Stimulated activated memory B cell treated with anti-CD40 and anti-IgM and Interleukin-4, amounts not matched to agents 10 μg/mL and 1 μg/mL and 100 μg/mL, for 72 hours (primary cell): ENCODE results near the gene TOX2.

Experiments
- ATAC-seq: fragments of 150-1000 bp; cut with Tn5 transposase; 2 replicates; pipeline ENCODE4 v1.10.0; 2021
- H3K27ac Mint-ChIP-seq: one replicate; pipeline ENCODE4 v1.8.0; 2022; ENCODE audit warnings: mild to moderate bottlenecking, mixed read lengths
- H3K27me3 Mint-ChIP-seq: one replicate; pipeline ENCODE4 v1.8.0; 2022; ENCODE audit warnings: mixed read lengths
- H3K36me3 Mint-ChIP-seq: one replicate; pipeline ENCODE4 v1.8.0; 2022; ENCODE audit warnings: mixed read lengths
- H3K4me1 Mint-ChIP-seq: one replicate; pipeline ENCODE4 v1.8.0; 2022; ENCODE audit warnings: mixed read lengths
- H3K4me3 Mint-ChIP-seq: one replicate; pipeline ENCODE4 v1.8.0; 2022; ENCODE audit warnings: mild to moderate bottlenecking, moderate library complexity, mixed read lengths
- H3K9me3 Mint-ChIP-seq: one replicate; pipeline ENCODE4 v1.8.0; 2022; ENCODE audit warnings: mixed read lengths

The TOX2 gene

DNA sequence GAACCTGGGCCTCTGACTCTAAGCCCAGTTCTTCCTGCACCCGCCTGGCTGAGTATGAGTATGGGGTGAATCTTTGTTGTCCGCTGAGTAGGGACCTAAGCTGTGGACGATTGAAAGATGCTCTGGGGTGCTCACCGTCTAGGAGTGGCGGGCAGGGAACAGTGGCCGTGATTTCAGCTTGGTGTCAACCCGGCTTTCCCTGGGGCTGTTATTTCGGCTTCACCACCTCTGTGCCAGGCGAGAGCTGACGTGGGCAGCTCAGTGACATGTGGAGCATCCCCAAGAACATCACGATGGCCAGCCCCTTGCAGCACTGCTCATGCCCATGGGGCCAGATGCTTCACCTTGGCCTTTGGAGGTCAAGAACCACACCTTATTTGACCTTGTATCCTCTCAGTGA lies 102.6 kb downstream of the TOX2 start:
- ATAC-seq, result no peak
- peaks cover 8% of the 10 kb centered on the region for H3K27me3 Mint-ChIP-seq
- no peaks in the 10 kb centered on the region for H3K9me3 Mint-ChIP-seq
- no peak overlapping the region for H3K27ac Mint-ChIP-seq
- H3K4me1 Mint-ChIP-seq, result peaks cover 12% of the 10 kb centered on the region
- no peak overlapping the region for H3K4me3 Mint-ChIP-seq
- no peaks in the 10 kb centered on the region for H3K36me3 Mint-ChIP-seq

DNA sequence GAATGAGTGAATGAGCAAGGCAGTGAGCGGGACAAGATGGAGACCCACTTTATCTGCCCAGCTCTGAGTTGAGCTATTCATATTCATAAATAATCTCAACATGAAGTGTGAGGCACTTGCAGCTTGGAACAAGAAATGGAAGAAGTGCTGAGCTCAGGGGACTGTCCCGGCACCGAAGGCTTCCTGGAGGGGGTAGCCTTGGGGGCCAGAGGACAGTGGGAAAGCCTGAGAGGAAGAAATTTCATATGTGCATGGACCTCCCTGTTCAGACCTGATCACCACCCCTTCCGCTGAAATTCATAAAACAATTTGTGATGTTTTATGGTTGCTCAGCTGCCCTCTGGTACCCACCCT lies 103.2 kb downstream of the TOX2 start:
- Mint-ChIP-seq H3K4me3 (no peak overlapping the region), H3K4me1 (peaks cover 12% of the 10 kb centered on the region), H3K36me3 (no peaks in the 10 kb centered on the region), H3K27me3 (peaks cover 8% of the 10 kb centered on the region), H3K27ac (no peak overlapping the region), H3K9me3 (no peaks in the 10 kb centered on the region)
- no peak for ATAC-seq

DNA sequence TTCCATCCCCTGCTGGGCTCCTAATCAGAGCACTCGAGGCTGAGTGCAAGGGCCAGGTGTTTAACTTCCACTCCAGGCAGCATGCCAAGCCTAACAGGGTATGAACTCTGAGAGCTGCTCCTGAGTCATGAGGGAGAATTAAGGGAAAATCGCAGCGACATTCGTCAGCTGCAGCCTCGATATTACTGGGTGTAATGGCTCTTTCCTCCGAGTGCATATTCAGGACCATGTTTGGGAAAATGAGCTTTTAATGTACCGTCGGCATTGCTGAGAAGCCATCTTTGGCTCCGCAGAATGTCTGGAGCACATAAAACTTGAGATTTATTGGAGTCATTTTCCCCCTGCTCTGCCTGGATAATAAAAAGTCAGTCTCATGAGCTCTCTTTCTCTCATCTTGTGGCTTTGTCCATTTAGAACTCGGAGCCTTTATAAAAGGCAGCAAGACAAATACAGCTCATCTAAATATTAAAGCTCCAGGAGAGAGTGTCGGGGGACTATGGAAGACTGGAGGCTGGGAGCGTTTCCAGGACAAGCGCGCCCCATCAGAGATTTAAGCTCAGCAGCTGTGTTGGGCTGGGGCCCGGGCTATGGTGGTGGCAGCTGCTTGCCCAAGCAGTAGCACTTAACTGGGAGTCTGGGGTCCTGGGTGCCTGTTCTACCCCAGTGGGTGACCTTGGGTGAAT lies 103.7 kb downstream of the TOX2 start:
- Mint-ChIP-seq H3K4me3 (no peak overlapping the region), H3K9me3 (no peaks in the 10 kb centered on the region), H3K27ac (no peak overlapping the region), H3K36me3 (no peaks in the 10 kb centered on the region), H3K27me3 (peaks cover 8% of the 10 kb centered on the region), H3K4me1 (peaks cover 12% of the 10 kb centered on the region)
- ATAC-seq, result no peak

DNA sequence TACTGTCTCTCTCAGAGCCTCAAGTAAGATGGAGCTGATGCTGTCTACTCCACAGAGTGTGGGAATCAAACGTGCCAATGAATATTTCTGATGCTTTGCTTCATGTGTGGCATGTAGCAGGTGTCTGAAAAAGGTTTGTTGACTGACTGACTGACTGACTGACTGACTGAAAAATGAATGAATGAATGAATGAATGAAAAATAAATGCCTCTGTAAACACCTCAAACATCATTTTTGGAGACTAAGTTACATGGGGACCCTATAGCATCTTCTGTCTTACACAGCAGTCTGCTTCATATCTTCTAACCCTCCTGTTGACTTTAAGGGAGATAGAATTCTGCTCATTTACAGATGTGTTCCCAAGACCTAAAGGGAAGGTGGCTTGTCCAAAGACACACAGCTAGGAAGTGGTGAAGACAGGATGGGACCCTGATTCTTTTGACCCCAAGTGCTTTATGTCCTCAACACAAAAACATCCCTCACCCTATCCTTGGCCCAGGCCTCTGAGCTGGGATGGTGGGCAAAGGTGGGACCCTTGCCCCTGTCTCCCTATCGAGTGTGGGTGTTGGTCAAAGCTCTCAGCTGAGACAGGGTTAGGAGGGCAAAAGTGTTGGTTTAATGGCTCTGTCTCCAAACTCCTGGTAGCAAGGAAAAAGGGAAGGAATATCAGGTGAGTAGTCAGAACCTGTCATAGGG lies 104.4 kb downstream of the TOX2 start:
- Mint-ChIP-seq H3K4me3 (no peak overlapping the region), H3K27me3 (peaks cover 8% of the 10 kb centered on the region), H3K4me1 (peaks cover 12% of the 10 kb centered on the region), H3K27ac (no peak overlapping the region), H3K36me3 (no peaks in the 10 kb centered on the region), H3K9me3 (no peaks in the 10 kb centered on the region)
- ATAC-seq, result no peak

DNA sequence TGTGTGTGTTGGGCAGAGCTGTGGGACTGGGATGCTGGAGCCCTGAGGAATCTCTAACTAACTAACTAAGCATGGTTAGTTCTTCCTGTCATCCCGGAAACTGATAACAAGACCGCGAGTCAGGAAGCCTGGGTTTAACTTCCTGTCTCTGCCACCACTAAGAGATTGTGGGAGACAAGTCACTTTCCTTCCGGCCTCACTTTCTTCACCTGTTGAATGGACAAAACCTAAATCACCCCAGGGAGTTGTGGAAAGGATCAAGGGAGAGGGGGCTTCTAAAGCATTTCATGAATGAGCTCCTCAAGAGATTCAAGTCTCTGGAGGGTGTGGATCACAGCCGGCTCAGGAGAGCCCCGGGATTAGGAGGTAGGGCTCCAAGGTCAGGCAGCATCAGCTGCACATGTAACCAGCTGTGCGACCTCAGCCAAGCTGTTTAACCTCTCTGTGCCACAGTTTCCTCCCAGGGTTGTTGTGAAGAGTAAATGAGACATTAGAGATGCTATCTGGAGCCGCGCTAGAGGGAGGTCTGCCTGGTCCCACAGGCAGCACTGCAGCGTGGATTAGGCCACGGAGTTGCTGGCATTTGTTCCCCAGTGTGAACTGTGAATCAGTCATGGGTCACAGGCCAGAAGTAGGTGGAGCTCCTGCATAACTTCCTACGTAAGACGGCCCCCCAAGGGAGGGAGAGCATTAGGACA lies 105.1 kb downstream of the TOX2 start:
- Mint-ChIP-seq H3K27me3 (peaks cover 8% of the 10 kb centered on the region), H3K4me1 (peaks cover 12% of the 10 kb centered on the region), H3K27ac (no peak overlapping the region), H3K9me3 (no peaks in the 10 kb centered on the region), H3K4me3 (no peak overlapping the region), H3K36me3 (no peaks in the 10 kb centered on the region)
- ATAC-seq, result no peak

DNA sequence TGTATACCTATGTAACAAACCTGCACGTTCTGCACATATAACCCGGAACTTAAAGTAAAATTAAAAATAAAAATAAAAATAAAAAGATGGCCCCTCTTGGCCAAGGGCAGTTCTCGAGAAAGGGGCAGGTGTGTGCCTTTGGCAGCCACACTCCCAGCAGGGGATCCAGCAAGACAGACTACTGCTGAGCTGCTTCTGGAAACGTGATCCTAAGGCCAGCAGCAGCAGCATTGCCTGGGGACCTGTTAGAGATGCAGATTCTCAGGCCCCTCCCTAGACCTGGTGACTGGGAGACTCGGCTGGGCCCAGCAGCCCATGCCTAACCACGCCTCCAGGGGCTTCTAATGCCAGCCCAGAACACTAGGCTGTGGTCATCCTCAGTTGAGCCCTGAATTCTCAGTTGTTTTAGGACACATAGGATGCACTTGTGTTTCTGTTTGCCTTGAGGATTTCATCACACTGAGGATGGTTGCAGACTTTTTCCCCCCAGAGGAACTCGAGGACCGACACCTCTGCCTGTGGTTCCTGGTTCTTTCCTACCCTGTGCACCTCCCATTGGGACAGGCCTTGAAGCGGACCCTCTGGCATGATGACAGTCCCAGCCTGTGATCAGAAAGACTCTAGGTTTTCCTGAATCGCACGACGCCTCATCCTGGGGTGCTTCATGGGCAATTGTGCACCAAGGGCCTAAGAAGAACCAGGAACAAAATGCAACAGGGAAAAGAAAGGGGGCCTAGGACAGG lies 105.9 kb downstream of the TOX2 start:
- Mint-ChIP-seq H3K9me3 (no peaks in the 10 kb centered on the region), H3K4me3 (no peak overlapping the region), H3K27me3 (peaks cover 8% of the 10 kb centered on the region), H3K27ac (no peak overlapping the region), H3K36me3 (no peaks in the 10 kb centered on the region), H3K4me1 (peaks cover 12% of the 10 kb centered on the region)
- no peak for ATAC-seq

DNA sequence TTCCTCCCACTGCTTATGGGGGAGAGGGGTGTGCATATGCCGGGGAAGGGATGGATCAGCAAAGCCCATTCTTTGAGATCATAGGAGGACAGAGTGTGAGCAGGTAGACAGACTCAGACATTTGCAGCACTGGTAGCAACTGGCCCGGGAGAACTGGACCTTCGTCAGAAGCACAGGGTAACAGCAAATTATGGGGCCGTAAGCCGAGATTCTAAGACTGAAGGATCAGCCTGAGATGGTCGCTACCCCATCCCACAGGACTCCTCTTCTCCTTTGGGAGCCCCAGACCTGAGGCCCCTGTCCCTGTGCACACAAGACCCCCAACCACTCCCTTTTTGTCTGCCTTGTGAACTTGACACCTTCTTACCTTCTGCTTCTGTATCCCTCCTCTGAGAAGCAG lies 106.5 kb downstream of the TOX2 start:
- Mint-ChIP-seq H3K27me3 (peaks cover 8% of the 10 kb centered on the region), H3K4me3 (no peak overlapping the region), H3K9me3 (no peaks in the 10 kb centered on the region), H3K27ac (no peak overlapping the region), H3K36me3 (no peaks in the 10 kb centered on the region), H3K4me1 (peaks cover 12% of the 10 kb centered on the region)
- ATAC-seq, result no peak

DNA sequence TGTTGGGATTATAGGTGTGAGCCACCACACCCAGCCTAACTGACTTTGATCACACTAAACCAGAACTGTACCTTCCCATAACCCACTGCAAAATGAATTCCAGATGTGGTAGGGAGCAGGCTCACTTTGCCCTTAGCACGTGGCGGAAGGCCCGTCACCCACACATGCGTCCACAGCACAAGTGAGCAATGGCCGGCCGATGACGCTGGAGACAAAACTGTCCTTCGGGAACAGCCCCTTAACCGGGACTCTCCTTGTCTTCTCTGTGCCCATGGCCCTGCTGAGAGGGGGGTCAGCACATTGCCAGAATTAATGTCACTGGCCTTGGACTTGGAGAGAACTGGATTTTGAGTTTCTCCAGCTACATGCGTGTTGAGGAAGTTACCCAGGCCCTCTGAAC lies 107.2 kb downstream of the TOX2 start:
- no peak for ATAC-seq
- Mint-ChIP-seq H3K9me3 (no peaks in the 10 kb centered on the region), H3K4me1 (peaks cover 12% of the 10 kb centered on the region), H3K4me3 (no peak overlapping the region), H3K27me3 (peaks cover 2% of the 10 kb centered on the region), H3K27ac (no peak overlapping the region), H3K36me3 (no peaks in the 10 kb centered on the region)

DNA sequence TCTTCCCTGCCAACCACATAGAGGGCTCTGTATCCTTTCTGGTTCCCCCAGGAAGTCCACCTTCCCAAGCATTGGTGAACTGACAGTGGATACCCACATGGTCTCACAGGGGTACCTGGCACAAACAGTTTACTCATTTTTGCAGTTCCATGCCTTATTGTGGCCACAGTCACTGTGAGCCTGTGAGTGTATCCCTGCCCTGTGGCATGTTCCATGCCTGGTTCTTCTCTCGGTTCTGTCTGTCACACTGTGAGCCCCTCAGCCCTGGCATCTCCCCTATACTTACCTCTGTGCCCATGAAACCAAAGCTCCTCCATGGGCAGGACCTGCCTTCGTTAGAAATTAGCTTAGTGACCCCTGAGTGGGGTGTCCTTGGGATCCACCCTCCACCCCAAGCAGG lies 107.8 kb downstream of the TOX2 start:
- H3K27ac Mint-ChIP-seq, result no peak overlapping the region
- no peak for ATAC-seq
- no peaks in the 10 kb centered on the region for H3K27me3 Mint-ChIP-seq
- no peaks in the 10 kb centered on the region for H3K9me3 Mint-ChIP-seq
- no peak overlapping the region for H3K4me3 Mint-ChIP-seq
- peaks cover 12% of the 10 kb centered on the region for H3K4me1 Mint-ChIP-seq
- H3K36me3 Mint-ChIP-seq, result no peaks in the 10 kb centered on the region

DNA sequence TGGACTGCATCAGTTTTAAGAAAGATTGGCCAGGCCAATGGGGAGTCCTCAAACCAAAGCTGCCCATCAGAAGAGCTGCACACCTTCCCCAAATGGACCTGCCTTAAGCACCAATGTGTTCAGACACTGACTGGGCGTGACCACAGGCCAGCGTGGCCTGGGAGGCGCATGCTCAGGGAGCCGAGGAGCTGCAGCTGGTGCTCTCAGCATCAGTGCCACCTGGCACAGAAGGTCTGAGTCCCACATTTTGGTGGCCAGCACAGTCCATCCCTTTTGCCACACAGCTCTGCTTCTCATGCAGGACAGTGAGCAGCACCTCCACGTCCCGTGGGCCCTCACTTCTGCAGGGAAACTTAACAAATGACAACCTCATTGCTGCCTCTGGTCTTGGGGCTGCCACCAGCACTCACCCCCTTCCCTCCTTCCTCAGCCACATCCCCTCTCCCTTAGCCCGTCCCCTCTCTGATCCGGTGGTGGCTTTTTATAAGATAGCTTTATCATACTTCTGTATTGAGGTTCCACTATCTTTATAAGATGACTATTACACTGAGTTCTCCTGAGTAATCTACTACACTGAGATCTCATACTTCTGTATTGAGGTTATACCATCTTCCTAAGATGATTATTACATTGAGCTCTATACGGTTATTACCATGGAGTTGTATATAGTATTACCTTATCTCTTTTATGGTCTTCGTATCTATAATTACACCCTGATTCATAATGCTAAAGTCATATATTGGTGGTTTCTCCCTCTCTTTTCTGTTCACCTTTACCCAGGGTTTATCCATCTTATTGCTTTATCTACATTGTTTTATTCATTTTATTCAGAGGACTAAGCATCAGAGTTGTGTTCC lies 109.1 kb downstream of the TOX2 start:
- Mint-ChIP-seq H3K27ac (no peak overlapping the region), H3K4me1 (peaks cover 13% of the 10 kb centered on the region), H3K9me3 (no peaks in the 10 kb centered on the region), H3K4me3 (no peak overlapping the region), H3K36me3 (no peaks in the 10 kb centered on the region), H3K27me3 (no peaks in the 10 kb centered on the region)
- ATAC-seq, result no peak

DNA sequence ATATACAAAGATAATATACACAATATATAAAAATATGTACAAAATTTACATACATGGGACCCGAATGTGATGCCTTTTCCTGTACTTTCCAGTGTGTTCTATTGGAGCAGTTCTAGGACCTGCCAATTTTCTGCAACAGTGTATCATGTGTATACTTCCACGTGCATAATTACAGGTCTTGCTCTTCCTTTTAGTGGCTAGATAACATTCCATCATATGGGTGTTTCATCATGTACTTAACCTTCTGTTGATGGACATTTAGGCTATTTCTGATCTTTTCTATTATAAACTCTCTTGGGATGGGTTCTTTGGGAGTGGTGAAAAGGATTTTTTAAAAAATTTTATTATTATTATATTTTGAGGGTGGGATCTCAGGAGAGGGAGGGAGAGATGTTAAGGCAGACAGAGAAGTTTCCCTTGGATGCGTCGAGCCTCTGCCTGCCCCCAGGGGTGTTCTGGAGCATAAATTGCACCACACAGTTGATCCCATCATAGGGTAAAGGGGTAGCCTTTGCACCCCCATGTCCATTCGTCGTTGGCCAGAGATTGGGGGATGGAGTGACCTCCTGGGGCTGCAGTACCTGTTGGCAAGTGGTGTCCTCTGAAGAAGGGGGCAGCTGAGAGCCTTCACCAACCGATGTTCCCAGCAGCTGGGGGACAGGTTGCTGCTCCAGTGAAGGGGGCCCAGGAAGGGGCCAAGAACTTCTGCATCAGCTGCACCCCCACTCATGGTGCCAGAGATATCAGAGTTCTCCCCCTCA lies 110.3 kb downstream of the TOX2 start:
- Mint-ChIP-seq H3K27ac (no peak overlapping the region), H3K9me3 (no peaks in the 10 kb centered on the region), H3K4me1 (peaks cover 8% of the 10 kb centered on the region), H3K36me3 (no peaks in the 10 kb centered on the region), H3K27me3 (peaks cover 5% of the 10 kb centered on the region), H3K4me3 (no peak overlapping the region)
- no peak for ATAC-seq

DNA sequence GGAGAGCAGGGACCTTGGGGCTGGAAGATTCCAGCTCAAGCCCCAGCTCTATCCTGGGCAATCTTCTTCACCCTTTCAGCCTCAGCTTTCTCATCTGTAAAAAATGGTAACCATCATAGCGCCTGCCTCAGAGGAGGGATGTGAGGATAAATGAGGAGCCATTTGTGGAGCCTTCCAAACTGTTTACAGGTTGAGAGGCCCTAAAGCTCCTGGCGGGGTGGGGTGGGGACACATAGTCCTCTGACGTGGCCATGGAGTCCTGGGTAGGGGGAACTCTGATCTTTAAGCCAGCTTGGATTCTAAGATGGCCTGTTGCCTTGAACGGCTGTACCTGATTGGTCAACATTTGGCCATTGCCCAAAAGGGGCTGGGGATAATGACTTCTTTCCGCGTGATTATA lies 111.1 kb downstream of the TOX2 start:
- no peaks in the 10 kb centered on the region for H3K9me3 Mint-ChIP-seq
- no peak for ATAC-seq
- no peak overlapping the region for H3K27ac Mint-ChIP-seq
- H3K4me3 Mint-ChIP-seq, result no peak overlapping the region
- peaks cover 6% of the 10 kb centered on the region for H3K4me1 Mint-ChIP-seq
- H3K27me3 Mint-ChIP-seq, result peaks cover 13% of the 10 kb centered on the region
- H3K36me3 Mint-ChIP-seq, result no peaks in the 10 kb centered on the region

DNA sequence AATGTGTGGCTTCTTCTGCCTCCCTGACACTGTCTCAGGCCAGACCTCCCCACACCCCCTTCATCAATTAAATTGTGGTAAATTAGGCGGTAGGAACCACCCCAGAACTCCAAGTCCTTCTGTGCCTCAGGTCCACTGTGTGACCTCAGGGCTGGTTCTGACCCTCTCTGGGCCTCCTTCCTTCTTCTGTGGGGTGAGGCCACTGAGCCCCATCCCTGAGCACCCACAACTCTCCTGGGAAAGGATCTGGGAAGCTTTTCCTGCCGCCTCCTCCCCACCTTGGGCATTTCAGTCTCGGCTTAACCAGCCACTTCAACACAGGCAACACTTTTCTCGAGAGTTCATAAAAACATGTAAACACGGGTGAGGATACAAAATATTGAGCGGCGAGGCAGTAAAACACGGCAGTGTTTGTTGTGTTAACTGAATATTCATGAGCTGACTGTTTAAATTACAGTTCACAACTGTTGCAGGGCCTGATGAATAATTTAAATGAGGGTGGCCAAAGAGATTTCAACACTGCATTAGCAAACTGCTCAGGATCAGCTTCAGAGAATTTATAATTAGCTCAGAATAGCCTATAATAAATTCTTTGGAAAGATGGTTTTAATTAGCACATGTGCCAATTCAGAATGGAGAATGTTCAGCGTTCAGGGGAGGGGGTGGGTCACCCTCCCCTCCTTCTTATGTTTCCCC lies 112.1 kb downstream of the TOX2 start:
- H3K27ac Mint-ChIP-seq, result no peak overlapping the region
- no peaks in the 10 kb centered on the region for H3K9me3 Mint-ChIP-seq
- no peak overlapping the region for H3K4me3 Mint-ChIP-seq
- H3K4me1 Mint-ChIP-seq, result peaks cover 6% of the 10 kb centered on the region
- no peak for ATAC-seq
- H3K36me3 Mint-ChIP-seq, result no peaks in the 10 kb centered on the region
- H3K27me3 Mint-ChIP-seq, result peaks cover 14% of the 10 kb centered on the region
